GM18505 (cell line): Measurements from ENCODE around the gene RIPOR1.

Experiments used
- ATAC-seq: cut with Tn5 transposase; IDR thresholded peaks from one replicate; pipeline ENCODE4 v1.9.1; 2021; ENCODE audit not compliant: unreplicated experiment
- POLR2A ChIP-seq: IDR thresholded peaks from 4 replicates; pipeline ENCODE4 v1.6.1; 2011; ENCODE audit warnings: borderline replicate concordance; ENCODE audit not compliant: insufficient read depth, insufficient read length; ENCODE audit errors: extremely low read depth

The RIPOR1 gene

GRCh38 chr16:67539691-67540635 lies 11.3 kb downstream of the RIPOR1 start:
- ATAC-seq = no peak
- no peak for TF ChIP-seq POLR2A

- ATAC-seq = no peak
- no peak for TF ChIP-seq POLR2A
These were observed 12.1 kb downstream of the RIPOR1 start for GRCh38 chr16:67540756-67541155.

DNA sequence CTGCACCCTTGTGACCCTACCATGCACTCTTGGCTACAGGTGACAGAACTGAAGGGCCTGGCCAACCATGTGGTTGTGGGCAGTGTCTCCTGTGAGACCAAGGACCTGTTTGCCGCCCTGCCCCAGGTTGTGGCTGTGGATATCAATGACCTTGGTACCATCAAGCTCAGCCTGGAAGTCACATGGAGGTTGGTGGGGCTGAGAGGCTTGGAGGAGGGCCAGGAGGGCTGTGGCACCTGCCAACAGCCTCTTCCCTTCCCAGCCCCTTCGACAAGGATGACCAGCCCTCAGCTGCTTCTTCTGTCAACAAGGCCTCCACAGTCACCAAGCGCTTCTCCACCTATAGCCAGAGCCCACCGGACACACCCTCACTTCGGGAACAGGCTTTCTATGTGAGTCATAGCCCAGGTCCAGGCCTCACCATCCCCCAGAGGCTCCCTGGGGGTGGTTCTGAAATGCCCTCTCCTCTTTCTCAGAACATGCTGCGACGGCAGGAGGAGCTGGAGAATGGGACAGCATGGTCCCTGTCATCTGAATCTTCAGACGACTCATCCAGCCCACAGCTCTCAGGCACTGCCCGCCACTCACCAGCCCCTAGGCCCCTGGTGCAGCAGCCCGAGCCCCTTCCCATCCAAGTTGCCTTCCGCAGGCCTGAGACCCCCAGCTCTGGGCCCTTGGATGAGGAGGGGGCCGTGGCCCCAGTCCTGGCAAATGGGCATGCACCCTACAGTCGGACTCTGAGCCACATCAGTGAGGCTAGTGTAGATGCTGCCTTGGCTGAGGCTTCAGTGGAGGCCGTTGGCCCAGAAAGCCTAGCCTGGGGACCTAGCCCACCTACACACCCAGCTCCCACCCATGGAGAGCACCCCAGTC lies 13.0 kb downstream of the RIPOR1 start:
- TF ChIP-seq POLR2A = no peak
- no peak for ATAC-seq

GRCh38 chr16:67542464-67542863 lies 13.8 kb downstream of the RIPOR1 start:
- ATAC-seq = peak; percentile 44
- no peak for TF ChIP-seq POLR2A

DNA sequence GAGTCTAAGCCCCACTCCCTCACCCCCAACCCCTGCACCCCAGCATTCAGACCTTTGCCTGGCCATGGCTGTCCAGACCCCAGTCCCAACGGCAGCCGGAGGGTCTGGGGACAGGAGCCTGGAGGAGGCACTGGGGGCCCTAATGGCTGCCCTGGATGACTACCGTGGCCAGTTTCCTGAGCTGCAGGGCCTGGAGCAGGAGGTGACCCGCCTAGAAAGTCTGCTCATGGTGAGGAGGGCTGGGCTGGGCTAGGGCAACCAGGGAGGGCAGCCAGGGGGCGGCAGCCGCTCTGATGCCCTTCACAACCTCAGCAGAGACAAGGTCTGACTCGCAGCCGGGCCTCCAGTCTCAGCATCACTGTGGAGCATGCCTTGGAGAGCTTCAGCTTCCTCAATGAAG lies 14.4 kb downstream of the RIPOR1 start:
- no peak for TF ChIP-seq POLR2A
- ATAC-seq = no peak

DNA sequence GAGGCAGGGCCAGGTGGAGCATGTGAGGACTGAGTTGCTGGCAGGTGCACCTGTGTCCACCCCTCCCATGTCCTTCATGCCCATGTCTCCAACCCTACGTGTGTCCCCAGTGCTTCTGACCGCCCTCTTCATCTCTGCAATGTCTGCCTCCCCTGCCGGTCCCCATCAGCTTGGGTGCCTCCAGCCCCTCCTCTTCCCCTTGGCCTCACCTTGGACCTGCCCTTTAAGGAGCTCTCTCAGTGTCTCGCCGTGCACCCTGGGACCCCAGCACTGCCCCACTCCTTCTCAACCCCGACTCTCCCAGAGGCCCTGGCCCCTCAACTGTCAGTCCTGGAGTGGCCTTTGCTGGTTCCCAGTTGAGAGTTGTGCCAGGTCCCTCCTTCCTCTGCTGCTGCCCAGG lies 15.0 kb downstream of the RIPOR1 start:
- TF ChIP-seq POLR2A = no peak
- ATAC-seq = no peak

GRCh38 chr16:67544329-67544841 lies 15.8 kb downstream of the RIPOR1 start:
- ATAC-seq = no peak
- no peak for TF ChIP-seq POLR2A

GRCh38 chr16:67544844-67545664 lies 16.4 kb downstream of the RIPOR1 start:
- no peak for ATAC-seq
- TF ChIP-seq POLR2A = no peak

- ATAC-seq = no peak
- no peak for TF ChIP-seq POLR2A
These were observed 17.0 kb downstream of the RIPOR1 start for GRCh38 chr16:67545665-67546024.

GRCh38 chr16:67546091-67546501 lies 17.5 kb downstream of the RIPOR1 start:
- no peak for ATAC-seq
- no peak for TF ChIP-seq POLR2A

DNA sequence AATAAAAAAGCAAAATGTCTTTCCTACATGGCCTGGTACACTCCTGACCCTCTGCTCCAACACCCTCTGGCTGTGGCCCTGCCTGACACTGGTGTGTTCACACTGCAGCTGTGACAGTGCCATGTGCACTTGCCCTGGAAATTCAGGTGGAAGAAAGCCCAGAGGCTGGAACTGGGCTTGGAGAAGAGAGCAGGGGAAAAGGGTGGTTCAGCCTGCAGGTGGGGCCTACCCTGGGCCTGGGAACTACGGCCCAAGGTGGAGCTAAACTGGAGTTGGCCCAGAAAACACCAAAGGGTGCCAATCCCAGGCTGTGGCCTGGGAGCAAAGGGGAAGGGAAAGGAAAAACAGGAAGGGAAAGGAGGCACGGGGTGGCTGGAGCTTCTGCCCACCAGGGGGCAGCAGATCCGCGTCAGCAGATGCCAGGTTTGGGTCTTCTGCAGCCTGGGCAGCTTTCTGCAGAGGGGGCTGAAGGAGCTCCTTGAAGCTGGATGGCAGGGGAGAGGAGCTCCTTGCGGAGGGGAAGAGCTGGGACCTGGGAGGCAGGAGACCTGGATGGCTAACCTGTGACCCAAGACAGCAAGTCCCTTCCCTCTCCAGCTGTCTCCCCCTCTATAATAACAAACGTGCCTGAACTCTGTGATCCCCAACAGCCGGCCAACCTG lies 18.3 kb downstream of the RIPOR1 start:
- TF ChIP-seq POLR2A = peak; percentile 5
- ATAC-seq = no peak
